H1 (cell line): ENCODE measurements around the gene PLEKHO1. TPM values are rescaled to one million over a fixed set of nuclear protein-coding genes. Genes with fewer than 3 reads are reported as not detected.
"Not testable (repeated sequence)": the region's sequence is repeated elsewhere in the genome, so short reads cannot be mapped to it uniquely, and the experiment has no call there.

ENCODE experiments used
- CTCF ChIA-PET: fragments of 300-600 bp; sonication (Branson Sonifier 250); formaldehyde crosslinking; loops from one replicate; lab custom pipeline; 2021; ENCODE audit not compliant: partially characterized antibody; lab: Charles Lee
- POLR2A ChIA-PET: fragments of 300-600 bp; sonication (Branson Sonifier 250); formaldehyde crosslinking; loops from one replicate; lab custom pipeline; 2021; ENCODE audit warnings: inconsistent platforms; ENCODE audit not compliant: partially characterized antibody; lab: Charles Lee
- DNase-seq, 2 experiments: peaks; one replicate each; pipeline versions ENCODE4 v3.0.0 to v3.0.0-alpha.2; 2010 to 2022; ENCODE audit warnings: low spot score in 2 of 2, low read depth in 1 of 2, mixed read lengths in 1 of 2
- FAIRE-seq: peaks from 2 replicates; lab custom pipeline; 2011; peaks lifted over from hg19 to GRCh38; lab: Jason Lieb, UNC
- H2AFZ ChIP-seq: 2 replicates; pipeline ENCODE4 v1.8.1; 2012; ENCODE audit warnings: low read length, inconsistent platforms
- H2AK5ac ChIP-seq: 2 replicates; pipeline ENCODE4 v1.6.1; 2013; ENCODE audit warnings: low read depth, low read length
- H2BK120ac ChIP-seq: replicated peaks from 2 replicates; pipeline ENCODE3; 2013; ENCODE audit warnings: low read depth, low read length, inconsistent platforms
- H2BK12ac ChIP-seq: 2 replicates; pipeline ENCODE4 v1.6.1; 2013; ENCODE audit warnings: low read depth, low read length
- H2BK15ac ChIP-seq: 2 replicates; pipeline ENCODE4 v1.6.1; 2013; ENCODE audit warnings: low read length
- H2BK20ac ChIP-seq: 2 replicates; pipeline ENCODE4 v1.6.1; 2013; ENCODE audit warnings: low read length
- H2BK5ac ChIP-seq: 2 replicates; pipeline ENCODE4 v1.6.1; 2013; ENCODE audit warnings: low read depth, low read length
- H3K14ac ChIP-seq: 2 replicates; pipeline ENCODE4 v1.6.1; 2013; ENCODE audit warnings: inconsistent platforms; ENCODE audit not compliant: insufficient read length
- H3K18ac ChIP-seq: 2 replicates; pipeline ENCODE4 v1.6.1; 2013; ENCODE audit warnings: low read length; ENCODE audit errors: extremely low read depth
- H3K23ac ChIP-seq: 2 replicates; pipeline ENCODE4 v1.6.1; 2013; ENCODE audit warnings: inconsistent platforms; ENCODE audit not compliant: insufficient read length
- H3K23me2 ChIP-seq: 2 replicates; pipeline ENCODE4 v1.6.1; 2013; ENCODE audit warnings: low read depth, low read length
- H3K27ac ChIP-seq: 2 replicates; pipeline ENCODE4 v1.6.1; 2011; ENCODE audit warnings: low read depth, low read length, inconsistent platforms
- H3K27me3 ChIP-seq, 4 experiments: replicated peaks in 1 of 4; 1 replicate in 1 of 4; 2 replicates in 3 of 4; pipeline versions ENCODE4 v1.6.1 to v1.8.1; 2011 to 2013; ENCODE audit warnings: low read length in 3 of 4, mild to moderate bottlenecking in 3 of 4, inconsistent platforms in 2 of 4, mixed read lengths in 2 of 4, moderate library complexity in 1 of 4; ENCODE audit not compliant: control insufficient read depth in 3 of 4, insufficient read depth in 3 of 4; ENCODE audit errors: extremely low read depth in 1 of 4
- H3K36me3 ChIP-seq, 4 experiments: 2 replicates each; pipeline versions ENCODE4 v1.6.1 to v1.8.1; 2011 to 2013; ENCODE audit warnings: mild to moderate bottlenecking in 4 of 4, low read length in 3 of 4, moderate library complexity in 2 of 4, control low read depth in 1 of 4, inconsistent platforms in 1 of 4; ENCODE audit not compliant: insufficient read depth in 4 of 4, control insufficient read depth in 2 of 4
- H3K4ac ChIP-seq: replicated peaks from 2 replicates; pipeline ENCODE3; 2013; ENCODE audit warnings: low read length, low read depth, mixed read lengths, inconsistent platforms; ENCODE audit not compliant: insufficient read length
- H3K4me1 ChIP-seq, 4 experiments: replicated peaks in 1 of 4; 1 replicate in 1 of 4; 2 replicates in 3 of 4; pipeline versions ENCODE4 v1.6.1 to v1.8.1; 2011 to 2013; ENCODE audit warnings: low read length in 3 of 4, inconsistent platforms in 2 of 4, mixed read lengths in 1 of 4; ENCODE audit not compliant: insufficient read depth in 4 of 4, control insufficient read depth in 3 of 4
- H3K4me2 ChIP-seq, 2 experiments: 2 replicates each; pipeline versions ENCODE4 v1.6.1 to v1.8.1; 2011 to 2013; ENCODE audit warnings: low read depth in 2 of 2, low read length in 2 of 2, control low read depth in 1 of 2, inconsistent platforms in 1 of 2, mild to moderate bottlenecking in 1 of 2; ENCODE audit not compliant: insufficient read depth in 1 of 2
- H3K4me3 ChIP-seq, 4 experiments: fragments of 200-600, 300-600 bp in 1 of 4; sonication (generic), shearing (Covaris generic), sonication (Bioruptor Twin) in 1 of 4; 2 replicates each; pipeline versions ENCODE4 v1.5.1 to v1.8.1; 2011 to 2016; ENCODE audit warnings: low read length in 4 of 4, low read depth in 3 of 4, control low read depth in 2 of 4, inconsistent platforms in 2 of 4, mild to moderate bottlenecking in 2 of 4, mixed read lengths in 1 of 4, moderate library complexity in 1 of 4; ENCODE audit not compliant: insufficient read depth in 2 of 4; ENCODE audit errors: extremely low read depth in 1 of 4
- H3K56ac ChIP-seq: replicated peaks from 2 replicates; pipeline ENCODE3; 2013; ENCODE audit warnings: low read depth, mild to moderate bottlenecking, mixed read lengths, low read length, inconsistent platforms; ENCODE audit not compliant: insufficient read length
- H3K79me1 ChIP-seq: 2 replicates; pipeline ENCODE4 v1.6.1; 2013; ENCODE audit warnings: low read depth, low read length, control low read depth
- H3K79me2 ChIP-seq, 2 experiments: 2 replicates each; pipeline versions ENCODE4 v1.6.1 to v1.8.1; 2012 to 2013; ENCODE audit warnings: low read length in 2 of 2, mild to moderate bottlenecking in 2 of 2, inconsistent platforms in 1 of 2; ENCODE audit not compliant: insufficient read depth in 2 of 2, control insufficient read depth in 1 of 2
- H3K9ac ChIP-seq, 4 experiments: replicated peaks in 1 of 4; 1 replicate in 1 of 4; 2 replicates in 3 of 4; pipeline versions ENCODE4 v1.6.1 to v1.8.1; 2011 to 2013; ENCODE audit warnings: low read depth in 3 of 4, low read length in 3 of 4, control low read depth in 2 of 4, mild to moderate bottlenecking in 2 of 4, moderate library complexity in 2 of 4, inconsistent platforms in 1 of 4; ENCODE audit errors: extremely low read depth in 1 of 4
- H3K9me3 ChIP-seq, 2 experiments: 2 replicates each; pipeline versions ENCODE4 v1.6.1 to v1.8.1; 2012 to 2013; ENCODE audit warnings: mild to moderate bottlenecking in 2 of 2, moderate library complexity in 2 of 2, control low read depth in 1 of 2, inconsistent platforms in 1 of 2, low read depth in 1 of 2, low read length in 1 of 2, mixed read lengths in 1 of 2; ENCODE audit not compliant: insufficient read depth in 2 of 2
- H4K20me1 ChIP-seq, 2 experiments: replicated peaks in 1 of 2; 2 replicates each; pipeline versions ENCODE3 to v1.8.1; 2011 to 2013; ENCODE audit warnings: inconsistent platforms in 2 of 2, low read length in 2 of 2, mild to moderate bottlenecking in 1 of 2; ENCODE audit not compliant: insufficient read depth in 2 of 2, control insufficient read depth in 1 of 2
- H4K5ac ChIP-seq: 2 replicates; pipeline ENCODE4 v1.6.1; 2013; ENCODE audit warnings: low read length, low read depth, mixed read lengths, inconsistent platforms; ENCODE audit not compliant: insufficient read length
- H4K8ac ChIP-seq: 2 replicates; pipeline ENCODE4 v1.8.0; 2013; ENCODE audit warnings: mild to moderate bottlenecking, moderate library complexity, low read length, inconsistent platforms; ENCODE audit not compliant: insufficient read depth; ENCODE audit errors: extremely low read depth
- H4K91ac ChIP-seq: replicated peaks from 2 replicates; pipeline ENCODE3; 2013; ENCODE audit warnings: low read length, mixed read lengths, inconsistent platforms; ENCODE audit not compliant: insufficient read length
- KDM4A ChIP-seq: IDR thresholded peaks from one replicate; pipeline ENCODE4 v1.7.1; 2012; ENCODE audit warnings: low read depth, mild to moderate bottlenecking, moderate library complexity, low read length, inconsistent platforms; ENCODE audit not compliant: severe bottlenecking
- POU5F1 ChIP-seq: IDR thresholded peaks from 2 replicates; pipeline ENCODE4 v1.6.1; 2011; ENCODE audit warnings: low read depth, mild to moderate bottlenecking, low read length, moderate library complexity
- SIN3A ChIP-seq, 2 experiments: IDR thresholded peaks in 1 of 2; conservative IDR thresholded peaks in 1 of 2; 2 replicates each; pipeline ENCODE4 v1.6.1; 2011 to 2012; ENCODE audit warnings: low read length in 2 of 2, improper control_type of control experiment in 1 of 2, low read depth in 1 of 2, mild to moderate bottlenecking in 1 of 2
- SRF ChIP-seq: IDR thresholded peaks from 2 replicates; pipeline ENCODE4 v1.6.1; 2011; ENCODE audit warnings: mild to moderate bottlenecking, low read depth, low read length, moderate library complexity
- TBP ChIP-seq: IDR thresholded peaks from 2 replicates; pipeline ENCODE4 v1.6.1; 2011; ENCODE audit warnings: low read depth, low read length, improper control_type of control experiment
- WGBS, 2 experiments: shearing (Covaris generic) in 1 of 2; methylation state at CpG; one replicate each; pipeline versions ENCODE4 v1.1.6 to v1.1.7; 2013 to 2015; ENCODE audit warnings: low lambda C conversion rate in 2 of 2, mixed read lengths in 2 of 2, inconsistent platforms in 1 of 2, low coverage in 1 of 2, missing lambda C conversion rate in 1 of 2; ENCODE audit not compliant: insufficient replicate concordance in 2 of 2, insufficient coverage in 1 of 2, insufficient read length in 1 of 2; ENCODE audit errors: extremely low coverage in 1 of 2, missing lambda C conversion rate in 1 of 2; 5-methylcytosine and 5-hydroxymethylcytosine counted together
- polyA plus RNA-seq, 7 experiments: library from polyadenylated mRNA; depleted of rRNA in 3 of 7; stranded (reverse) in 5 of 7; unstranded in 2 of 7; fragments of >200 nt in 5 of 7; fragments of 200-250 nt in 2 of 7; gene quantifications; 1 replicate in 5 of 7; 2 replicates in 1 of 7; 4 replicates in 1 of 7; pipeline versions ENCODE4 v1.2.1 to v1.2.3, GENCODE V29; 2011 to 2013; ENCODE audit warnings: missing spikeins in 2 of 7, mixed read lengths in 2 of 7
- total RNA-seq: library from RNA; stranded (reverse); fragmentation: NEBNext Ultra II Directional; extraction: Animal tissue kit (Norgen Biotek cat#: 25700); gene quantifications from 2 replicates; pipeline ENCODE4 v1.2.1, GENCODE V29; 2021

Gene PLEKHO1
- total and polyA plus RNA-seq, 2 of the 8 experiments (the other 6 are each of a cell fraction or from before 2014, with no cell fraction given) = 23.2 to 37.0 TPM

GRCh38 chr1:150185481-150185880, 35.8 kb downstream of the PLEKHO1 start (continued):
- no peak for TF ChIP-seq SIN3A (conservative IDR thresholded peaks at IDR 0.05 in 1 of 2, IDR thresholded peaks at IDR 0.05 in 1 of 2; ENCODE audit: low read depth in 1 of 2, low read length in 2 of 2)
- no peak for TF ChIP-seq TBP
- TF ChIP-seq KDM4A = no peak
- TF ChIP-seq POU5F1 = no peak
- no peak for TF ChIP-seq SRF

- ChIA-PET CTCF (interaction anchor here (1.0 to 2.9 kb wide), 20 partner anchors 8 to 305 kb away, joined by 3 to 43 read pairs (median 5); no protein-coding TSS in a partner anchor), POLR2A (interaction anchor here (0.9 to 3.5 kb wide), 6 partner anchors 8 to 299 kb away, joined by 3 to 22 read pairs (median 4); partner anchors contain the start of gene VPS45)
- not testable (repeated sequence) for H4K91ac ChIP-seq, H3K27me3 ChIP-seq, H2AFZ ChIP-seq, H2BK120ac ChIP-seq, H3K56ac ChIP-seq, H4K5ac ChIP-seq, H3K4me3 ChIP-seq, H3K23me2 ChIP-seq, H3K23ac ChIP-seq, H3K36me3 ChIP-seq, H2BK20ac ChIP-seq, DNase-seq, H2BK5ac ChIP-seq, H3K4me1 ChIP-seq, H4K20me1 ChIP-seq, H3K79me1 ChIP-seq, H2BK15ac ChIP-seq, H3K4ac ChIP-seq, H4K8ac ChIP-seq, H2AK5ac ChIP-seq, FAIRE-seq, H3K79me2 ChIP-seq, H3K14ac ChIP-seq, H3K9me3 ChIP-seq, H3K9ac ChIP-seq, H3K18ac ChIP-seq, H3K4me2 ChIP-seq, H2BK12ac ChIP-seq, H3K27ac ChIP-seq
- WGBS, 2 experiments = 96% methylated on average over 7 of the region's 7 CpGs; no CpG with 5 or more reads in 1 of the 2 experiments
These were observed 36.7 kb downstream of the PLEKHO1 start for GRCh38 chr1:150186438-150186788.
